Stimulated activated CD8-positive, alpha-beta memory T cell treated with anti-CD3 and anti-CD28 coated beads, Interleukin-12 subunit alpha, Interleukin-12 subunit beta, amount 100 ng/mL, for 1 hour (primary cell): ENCODE measurements around the gene ABCA2.

Experiments used
- DNase-seq: peaks from one replicate; pipeline ENCODE4 v3.0.0-alpha.2; 2020; ENCODE audit warnings: low read depth

Gene ABCA2

GRCh38 chr9:137027369-137028262 is at the start of gene ABCA2:
ABCA2 (minus strand) TSS chr9:137028237; CDS start chr9:137028140, 97 bp downstream.
- DNase-seq, result no peak

- no peak for DNase-seq
Observed at GRCh38 chr9:137077010-137077747, 49.1 kb upstream of the ABCA2 start, which contains the start of gene UAP1L1. UAP1L1 (plus strand) TSS chr9:137077517; CDS start chr9:137077533, 16 bp downstream.

GRCh38 chr9:137076636-137077009 is 48.6 kb upstream of the ABCA2 start:
- no peak for DNase-seq

GRCh38 chr9:137075275-137075775 is 47.3 kb upstream of the ABCA2 start:
- DNase-seq, result no peak

GRCh38 chr9:137074657-137075274 is 46.7 kb upstream of the ABCA2 start:
- no peak for DNase-seq

GRCh38 chr9:137073992-137074399 is 46.0 kb upstream of the ABCA2 start:
- DNase-seq, result no peak

- DNase-seq, result no peak
Observed at GRCh38 chr9:137071282-137071681, 43.2 kb upstream of the ABCA2 start.

GRCh38 chr9:137070906-137071275 is 42.9 kb upstream of the ABCA2 start:
- no peak for DNase-seq

- peak; percentile 72 for DNase-seq
Observed at GRCh38 chr9:137070201-137070905, 42.3 kb upstream of the ABCA2 start, which contains the start of gene SAPCD2. SAPCD2 (minus strand) TSS chr9:137070557; CDS start chr9:137070460, 97 bp downstream.

GRCh38 chr9:137069508-137070091 is 41.6 kb upstream of the ABCA2 start:
- no peak for DNase-seq

GRCh38 chr9:137068539-137069507 is 40.8 kb upstream of the ABCA2 start:
- no peak for DNase-seq

- DNase-seq, result peak; percentile 77
Observed at GRCh38 chr9:137067860-137068538, 40.0 kb upstream of the ABCA2 start.

GRCh38 chr9:137066096-137066861 is 38.2 kb upstream of the ABCA2 start:
- DNase-seq, result no peak

- DNase-seq, result no peak
Observed at GRCh38 chr9:137065336-137065967, 37.4 kb upstream of the ABCA2 start.

- no peak for DNase-seq
Observed at GRCh38 chr9:137064880-137065164, 36.8 kb upstream of the ABCA2 start.

GRCh38 chr9:137064027-137064879 is 36.2 kb upstream of the ABCA2 start:
- peak; percentile 45 for DNase-seq

- no peak for DNase-seq
Observed at GRCh38 chr9:137063311-137064026, 35.4 kb upstream of the ABCA2 start.
